Measurements from ENCODE around the gene NRP2. TPM values are rescaled to one million over a fixed set of nuclear protein-coding genes. Genes with fewer than 3 reads are reported as not detected.

Gene NRP2
- total RNA-seq, 1 experiment from 2014 or later, result 1.2 TPM

- no peaks in the 10 kb centered on the region for H3K9me3 ChIP-seq (ENCODE audit: control insufficient read depth in 1 of 2, insufficient read depth in 1 of 2, low read depth in 1 of 2, low read length in 2 of 2)
- ChIA-PET CTCF (no interaction called here), POLR2A (no interaction called here), RAD21 (ENCODE audit: low non-redundant PET in 1 of 2, low total read pairs in 2 of 2, uncharacterized antibody in 2 of 2, unreplicated experiment in 2 of 2) (no interaction called here)
- no peaks in the 10 kb centered on the region for H3K9me2 ChIP-seq (ENCODE audit: insufficient read depth)
- no TSS peak for BruUV-seq (replicated peaks)
- H3K4me3 ChIP-seq (replicated peaks in 1 of 2; ENCODE audit: low read depth in 1 of 2, low read length in 2 of 2), result no peak overlapping the region
- no peak overlapping the region for H2AFZ ChIP-seq (ENCODE audit: low read depth, low read length, poor library complexity, severe bottlenecking)
- H3K9ac ChIP-seq (ENCODE audit: low read length), result no peak overlapping the region
- no peaks in the 10 kb centered on the region for H3K79me2 ChIP-seq (ENCODE audit: insufficient read depth, low read length)
- no peak overlapping the region for H3K4me2 ChIP-seq (ENCODE audit: low read length)
- no peak for TF ChIP-seq SIN3A (IDR thresholded peaks at IDR 0.05; ENCODE audit: low read depth)
- TF ChIP-seq CTCF (IDR thresholded peaks at IDR 0.05 in 2 of 3, conservative IDR thresholded peaks at IDR 0.05 in 1 of 3; ENCODE audit: borderline replicate concordance in 1 of 3, insufficient read depth in 1 of 3, low read depth in 2 of 3, low read length in 2 of 3), result no peak
- no peak for TF ChIP-seq YY1 (IDR thresholded peaks at IDR 0.05; ENCODE audit: extremely low read depth, insufficient replicate concordance, low read depth, low read length)
- no peak for TF ChIP-seq ELF1 (IDR thresholded peaks at IDR 0.05; ENCODE audit: borderline replicate concordance, low read depth)
- no peak for TF ChIP-seq SRF (IDR thresholded peaks at IDR 0.05; ENCODE audit: low read depth)
- TF ChIP-seq REST (IDR thresholded peaks at IDR 0.05; ENCODE audit: low read depth), result no peak
- no peak for TF ChIP-seq EGR1 (IDR thresholded peaks at IDR 0.05; ENCODE audit: low read depth)
- TF ChIP-seq EZH2 (IDR thresholded peaks at IDR 0.05), result no peak
- no peak for TF ChIP-seq CEBPB (IDR thresholded peaks at IDR 0.05; ENCODE audit: low read depth)
- TF ChIP-seq POLR2AphosphoS5 (IDR thresholded peaks at IDR 0.05; ENCODE audit: low read depth, low read length), result no peak
- no peak for TF ChIP-seq FOSL1 (IDR thresholded peaks at IDR 0.05; ENCODE audit: low read depth)
- no peak for TF ChIP-seq MAX (IDR thresholded peaks at IDR 0.05)
- TF ChIP-seq ZFX (IDR thresholded peaks at IDR 0.05), result no peak
- TF ChIP-seq ATF3 (IDR thresholded peaks at IDR 0.05), result no peak
- TF ChIP-seq EZH2phosphoT487 (IDR thresholded peaks at IDR 0.05; ENCODE audit: borderline replicate concordance), result no peak
- no peak for TF ChIP-seq RAD21 (IDR thresholded peaks at IDR 0.05; ENCODE audit: low read depth)
- H3K27me3 ChIP-seq (ENCODE audit: insufficient read depth, low read length), result no peaks in the 10 kb centered on the region
- no peak for ATAC-seq
- no peak overlapping the region for H3K27ac ChIP-seq (ENCODE audit: low read depth, low read length)
- no peaks in the 10 kb centered on the region for H3K36me3 ChIP-seq (ENCODE audit: control insufficient read depth in 1 of 2, insufficient read depth in 2 of 2, low read length in 2 of 2)
- H4K20me1 ChIP-seq (ENCODE audit: insufficient read depth), result no peaks in the 10 kb centered on the region
- no peak for DNase-seq (ENCODE audit: low read depth, low spot score)
- intact Hi-C loops (cut with micrococcal nuclease), result no loop called here
- no peaks in the 10 kb centered on the region for H3K4me1 ChIP-seq (ENCODE audit: control insufficient read depth in 1 of 2, insufficient read depth in 2 of 2, low read length in 2 of 2)
Observed at GRCh38 chr2:205835923-205836322, 153.6 kb downstream of the NRP2 start.

Measured in HCT116 (cell line).